ENCODE measurements around the gene FTO.

FTO gene

GRCh38 chr16:53711390-53711789 is 7.4 kb downstream of the FTO start:
- no peak for DNase-seq

GRCh38 chr16:53712065-53712464 is 8.1 kb downstream of the FTO start:
- no peak for DNase-seq

- DNase-seq = no peak
These were observed 9.6 kb downstream of the FTO start for GRCh38 chr16:53713403-53714204.

- DNase-seq = no peak
These were observed 10.5 kb downstream of the FTO start for GRCh38 chr16:53714205-53715022.

GRCh38 chr16:53715023-53715384 is 11.0 kb downstream of the FTO start:
- DNase-seq = no peak

- no peak for DNase-seq
These were observed 13.6 kb downstream of the FTO start for GRCh38 chr16:53717577-53717976.

- no peak for DNase-seq
These were observed 17.1 kb downstream of the FTO start for GRCh38 chr16:53721017-53721416.

GRCh38 chr16:53726625-53727024 is 22.7 kb downstream of the FTO start:
- DNase-seq = no peak

- no peak for DNase-seq
These were observed 26.7 kb downstream of the FTO start for GRCh38 chr16:53730693-53731092.

- no peak for DNase-seq
These were observed 28.5 kb downstream of the FTO start for GRCh38 chr16:53732296-53732929.

- DNase-seq = no peak
These were observed 31.0 kb downstream of the FTO start for GRCh38 chr16:53734908-53735307.

GRCh38 chr16:53736297-53736696 is 32.3 kb downstream of the FTO start:
- DNase-seq = no peak

GRCh38 chr16:53737552-53737951 is 33.6 kb downstream of the FTO start:
- DNase-seq = no peak

- DNase-seq = no peak
These were observed 36.5 kb downstream of the FTO start for GRCh38 chr16:53740476-53740875.

- DNase-seq = no peak
These were observed 37.1 kb downstream of the FTO start for GRCh38 chr16:53740933-53741531.

- no peak for DNase-seq
These were observed 37.6 kb downstream of the FTO start for GRCh38 chr16:53741546-53741945.

- no peak for DNase-seq
These were observed 39.2 kb downstream of the FTO start for GRCh38 chr16:53743149-53743566.

GRCh38 chr16:53744449-53744848 is 40.5 kb downstream of the FTO start:
- no peak for DNase-seq

GRCh38 chr16:53745086-53745485 is 41.1 kb downstream of the FTO start:
- no peak for DNase-seq

- DNase-seq = no peak
These were observed 41.9 kb downstream of the FTO start for GRCh38 chr16:53745753-53746266.

GRCh38 chr16:53752560-53752959 is 48.6 kb downstream of the FTO start:
- no peak for DNase-seq

GRCh38 chr16:53753431-53753830 is 49.5 kb downstream of the FTO start:
- DNase-seq = no peak

All from C1 segment of cervical spinal cord (tissue), 14 donors.